HG03469 (cell line): Measurements from ENCODE around the gene APOBEC3G.

Experiments used
- ATAC-seq: cut with Tn5 transposase; IDR thresholded peaks from one replicate; pipeline ENCODE4 v1.9.1; 2021; ENCODE audit warnings: mild to moderate bottlenecking, moderate library complexity, moderate number of reproducible peaks; ENCODE audit not compliant: unreplicated experiment

APOBEC3G gene

GRCh38 chr22:39090426-39091064 is 13.5 kb downstream of the APOBEC3G start:
- ATAC-seq, result no peak

DNA sequence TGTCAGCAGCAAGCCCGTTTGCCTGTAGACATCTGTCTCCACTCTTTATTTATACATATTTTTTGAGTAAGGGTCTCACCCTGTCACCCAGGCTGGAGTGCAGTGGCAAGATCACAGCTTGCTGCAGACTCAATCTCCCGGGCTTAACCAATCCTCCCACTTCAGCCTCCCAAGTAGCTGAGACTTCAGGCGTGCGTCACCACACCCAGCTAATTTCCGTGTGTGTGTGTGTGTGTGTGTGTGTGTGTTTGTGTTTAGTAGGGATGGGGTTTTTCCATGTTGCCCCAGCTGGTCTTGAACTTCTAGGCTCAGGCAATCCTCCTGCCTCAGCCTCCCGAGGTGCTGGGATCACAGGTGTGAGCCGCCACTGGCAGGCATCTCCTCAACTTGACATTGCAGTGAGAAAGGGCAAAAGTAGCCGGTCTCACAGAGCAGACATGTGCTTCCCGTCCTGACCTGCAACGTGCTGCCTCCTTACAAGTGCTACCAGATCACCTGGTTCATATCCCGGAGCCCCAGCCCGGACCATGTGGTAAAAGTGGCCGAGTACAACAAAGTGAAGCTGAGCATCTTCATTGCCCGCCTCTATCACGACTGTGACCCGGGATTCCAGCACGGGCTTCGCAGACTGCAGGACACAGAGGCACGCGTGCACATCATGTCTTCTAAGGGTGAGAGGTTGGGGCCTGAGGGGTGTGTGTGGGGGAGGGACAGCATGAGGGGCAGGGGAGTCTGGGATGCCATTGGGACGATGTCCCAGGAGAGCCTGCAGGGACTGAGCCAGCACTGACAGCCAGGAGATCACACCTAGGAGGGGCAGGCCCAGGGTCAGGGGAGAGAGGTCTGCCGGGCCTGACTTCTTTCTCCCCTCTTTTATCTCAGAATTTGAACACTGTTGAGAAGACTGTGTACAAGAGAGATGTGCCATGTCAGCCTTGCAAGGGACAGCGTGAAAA is 14.3 kb downstream of the APOBEC3G start:
- ATAC-seq, result no peak

- ATAC-seq, result no peak
Measured at GRCh38 chr22:39092111-39092862, 15.2 kb downstream of the APOBEC3G start.

DNA sequence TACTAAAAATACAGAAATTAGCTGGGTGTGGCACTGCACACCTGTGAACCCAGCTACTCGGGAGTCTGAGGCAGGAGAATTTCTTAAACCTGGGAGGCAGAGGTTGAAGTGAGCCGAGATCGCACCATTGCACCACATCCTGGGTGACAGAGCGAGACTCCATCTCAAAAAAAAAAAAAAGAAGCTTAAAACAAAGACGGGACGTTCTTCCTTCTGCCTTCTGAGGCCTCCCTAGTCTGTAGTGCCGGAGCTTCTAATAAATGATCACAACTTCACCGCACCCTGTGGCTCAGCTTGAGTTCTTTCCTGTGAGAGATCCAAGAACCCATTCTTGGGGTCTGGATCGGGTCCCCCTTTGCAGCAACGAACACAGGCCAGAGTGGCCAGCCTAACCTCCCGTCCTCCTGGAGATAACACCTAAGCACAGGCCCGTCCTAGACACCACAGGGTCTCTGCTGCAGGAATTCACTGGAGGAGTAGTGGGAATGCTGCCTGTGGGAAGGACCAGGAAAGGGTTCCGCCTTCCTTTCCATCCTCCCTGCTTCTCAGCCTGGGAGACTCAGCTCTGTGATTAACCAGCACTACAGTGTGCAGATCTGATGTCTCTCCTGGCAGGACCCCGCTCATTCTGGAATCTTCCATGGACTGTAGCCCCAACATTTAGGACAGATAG is 17.8 kb downstream of the APOBEC3G start:
- ATAC-seq, result no peak

DNA sequence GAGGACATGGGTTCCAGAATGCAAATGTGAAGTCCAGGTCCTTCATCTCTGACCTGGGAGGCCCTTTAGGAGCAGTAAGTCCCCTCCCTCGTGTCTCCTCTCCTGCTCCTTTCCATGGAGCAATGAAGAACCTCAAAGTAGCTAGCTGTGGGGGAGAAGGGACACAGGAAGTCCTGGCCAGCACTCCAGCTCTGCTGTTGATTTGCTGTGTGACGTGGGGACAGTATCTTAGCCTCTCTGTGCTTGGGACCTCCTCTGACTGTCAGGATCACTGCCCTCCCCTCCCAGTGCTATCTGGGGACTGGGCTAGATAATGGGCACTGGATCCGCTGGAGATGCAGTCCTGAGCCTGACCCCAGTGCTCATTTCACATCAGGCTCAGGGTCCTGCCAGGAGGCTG is 18.9 kb downstream of the APOBEC3G start:
- ATAC-seq, result no peak

- ATAC-seq, result no peak
Measured at GRCh38 chr22:39097098-39098020, 20.3 kb downstream of the APOBEC3G start, which contains the start of gene APOBEC3H. Gene APOBEC3H, plus strand, starts transcription at chr22:39097244. Its CDS starts 3,035 bp downstream, at chr22:39100279.

DNA sequence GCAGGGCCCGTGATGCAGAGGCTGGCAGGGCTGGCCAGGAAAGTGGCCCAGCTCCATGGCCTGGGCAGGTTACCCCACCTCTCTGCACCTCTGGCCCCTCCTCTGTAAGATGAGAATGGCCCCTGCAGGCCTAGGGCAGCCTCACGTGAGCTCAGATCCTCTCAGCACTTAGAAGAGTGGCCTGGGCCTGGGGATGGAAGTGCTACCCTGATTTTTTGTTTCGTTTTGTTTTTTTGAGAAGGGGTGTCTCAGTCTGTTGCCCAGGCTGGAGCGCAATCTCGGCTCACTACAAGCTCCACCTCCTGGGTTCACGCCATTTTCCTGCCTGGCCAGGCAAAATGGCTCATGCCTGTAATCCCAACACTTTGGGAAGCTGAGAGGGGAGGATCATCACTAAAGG is 21.0 kb downstream of the APOBEC3G start:
- no peak for ATAC-seq

- ATAC-seq, result no peak
Measured at GRCh38 chr22:39098576-39098975, 21.5 kb downstream of the APOBEC3G start.

GRCh38 chr22:39101226-39101625 is 24.2 kb downstream of the APOBEC3G start:
- no peak for ATAC-seq

- ATAC-seq, result no peak
Measured at GRCh38 chr22:39103431-39103830, 26.4 kb downstream of the APOBEC3G start.

- no peak for ATAC-seq
Measured at GRCh38 chr22:39106326-39106725, 29.3 kb downstream of the APOBEC3G start.

DNA sequence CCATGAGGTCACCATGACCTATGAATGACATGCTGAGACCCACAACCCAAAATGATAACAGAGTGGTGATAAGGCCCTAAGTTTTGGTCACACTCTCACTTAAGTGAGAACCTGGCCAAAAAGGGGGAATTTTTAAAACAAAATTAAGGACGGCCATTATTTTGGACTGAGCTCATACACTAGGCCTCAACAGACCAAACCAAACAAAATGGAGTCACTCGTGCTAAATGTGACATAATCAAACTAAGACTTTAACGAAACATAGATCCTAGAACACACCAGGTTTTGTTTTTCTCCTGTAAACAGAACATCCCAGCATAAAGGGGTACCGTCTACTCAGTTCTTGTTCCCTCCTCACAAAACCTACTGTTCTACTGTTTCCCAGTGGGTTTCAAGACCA is 31.4 kb downstream of the APOBEC3G start:
- no peak for ATAC-seq

DNA sequence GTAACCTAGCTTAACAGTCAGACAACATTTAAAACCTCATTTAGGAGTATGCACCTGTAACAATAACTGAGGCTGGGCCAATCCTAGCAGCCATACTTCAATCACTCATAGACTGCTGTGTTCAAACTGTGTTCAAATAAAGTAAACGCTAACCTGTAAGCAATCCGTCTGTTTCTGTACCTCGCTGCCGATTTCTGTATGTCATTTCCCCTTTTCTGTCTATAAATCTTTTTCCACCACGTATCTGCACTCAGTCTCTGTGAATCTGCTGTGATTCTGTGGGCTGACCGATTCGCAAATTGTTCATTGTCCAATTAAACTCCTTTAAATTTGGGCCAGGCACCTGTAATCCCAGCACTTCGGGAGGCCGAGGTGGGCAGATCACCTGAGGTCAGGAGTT is 32.3 kb downstream of the APOBEC3G start:
- no peak for ATAC-seq

DNA sequence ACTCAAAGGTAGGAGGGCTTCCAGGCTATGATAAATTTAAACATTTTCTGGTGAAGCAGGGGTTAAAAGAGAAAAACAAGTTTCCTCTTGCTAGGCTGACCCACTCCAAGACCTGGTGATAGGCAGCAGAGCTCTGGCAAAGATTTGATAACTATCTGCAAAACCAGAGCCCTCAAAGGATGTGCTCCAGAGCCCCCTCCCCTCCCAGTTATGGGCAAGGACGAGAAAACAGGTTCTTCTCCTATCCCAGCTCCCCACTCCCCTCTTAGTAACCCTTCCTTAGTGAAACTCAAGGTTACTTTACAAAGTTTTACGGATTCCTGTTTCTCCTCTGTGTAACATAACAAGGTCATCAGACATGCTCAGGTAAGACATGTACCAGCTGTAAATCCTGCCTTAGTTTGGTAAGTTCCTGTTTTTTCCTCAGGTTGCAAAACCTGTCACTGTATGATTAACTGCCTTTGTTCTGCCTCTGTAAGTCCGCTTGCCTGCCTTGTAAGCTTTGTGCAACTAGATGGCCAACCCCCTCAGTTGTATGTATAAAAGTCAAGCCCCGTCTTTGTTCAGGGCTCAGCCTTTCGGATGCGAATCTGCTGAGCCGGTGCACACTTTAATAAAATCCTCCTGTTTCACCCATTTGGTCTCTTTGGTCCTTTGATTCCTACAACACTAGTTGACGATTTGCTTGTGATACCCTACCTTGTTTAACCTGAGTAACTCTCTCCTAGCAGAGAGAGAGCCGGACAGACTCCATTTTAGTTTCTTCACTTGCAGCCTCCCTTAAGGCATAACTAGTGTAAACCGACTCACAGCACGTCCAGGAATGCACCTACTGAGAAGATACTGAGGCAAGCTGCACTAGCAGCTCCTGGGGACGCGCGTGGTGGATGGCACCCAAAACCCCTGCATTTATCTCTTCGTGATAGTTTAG is 33.8 kb downstream of the APOBEC3G start:
- no peak for ATAC-seq

GRCh38 chr22:39114112-39114511 is 37.0 kb downstream of the APOBEC3G start:
- no peak for ATAC-seq

DNA sequence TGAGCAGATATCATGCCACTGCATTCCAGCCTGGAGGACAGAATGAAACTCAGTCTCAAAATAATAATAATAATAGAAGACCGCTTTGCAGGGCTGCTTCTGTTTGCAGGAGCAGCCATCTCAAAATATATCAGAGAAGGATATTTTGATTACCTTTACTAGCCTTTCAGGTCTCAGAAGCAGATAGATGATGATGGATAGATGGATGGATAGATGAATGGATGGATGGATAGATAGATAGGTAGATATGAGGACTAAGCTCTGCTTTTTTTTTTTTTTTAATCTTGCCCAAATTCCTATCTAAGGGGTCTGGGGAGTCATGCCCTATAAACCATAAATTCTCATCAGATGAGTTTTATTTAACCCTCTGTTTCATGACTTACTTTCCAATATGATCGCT is 38.5 kb downstream of the APOBEC3G start:
- ATAC-seq, result no peak

GRCh38 chr22:39115977-39116621 is 39.0 kb downstream of the APOBEC3G start:
- no peak for ATAC-seq

- ATAC-seq, result no peak
Measured at GRCh38 chr22:39117585-39118191, 40.6 kb downstream of the APOBEC3G start.
